Fibroblast of skin of right quadriceps (primary cell): ENCODE measurements around the gene SENP8.

ENCODE experiments used
- DNase-seq: peaks from one replicate; pipeline ENCODE4 v3.0.0-alpha.2; 2013

SENP8 gene

DNA sequence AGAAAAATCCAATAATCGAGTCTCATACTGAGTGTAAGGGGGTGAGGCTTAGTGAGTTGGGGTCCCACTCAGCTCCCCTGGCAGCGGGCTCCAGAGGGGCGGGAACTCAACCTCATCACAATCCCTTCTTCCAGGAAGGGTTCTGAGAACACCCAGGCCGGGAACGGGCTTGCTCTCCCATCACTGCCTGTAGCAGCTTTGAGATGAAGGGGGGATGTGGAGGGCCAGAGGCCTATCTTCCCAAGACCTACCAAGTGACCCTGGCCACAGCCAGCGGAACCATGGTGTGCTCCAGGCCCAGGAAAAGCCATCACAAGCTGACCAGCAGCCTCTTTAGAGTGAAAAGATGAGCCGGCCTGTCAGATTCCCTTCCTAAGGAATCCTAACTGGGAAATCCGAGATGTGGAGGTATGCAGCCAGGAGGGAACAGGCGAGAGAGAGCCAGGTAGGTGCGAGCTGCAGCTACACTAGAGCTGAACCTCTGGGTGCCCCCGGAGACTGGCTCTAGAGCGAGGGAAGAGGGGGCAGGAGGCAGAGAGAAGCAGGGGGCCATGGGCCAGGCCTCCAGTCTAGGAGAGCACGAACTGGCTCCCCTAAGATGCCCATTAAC is 60.9 kb downstream of the SENP8 start:
- no peak for DNase-seq

DNA sequence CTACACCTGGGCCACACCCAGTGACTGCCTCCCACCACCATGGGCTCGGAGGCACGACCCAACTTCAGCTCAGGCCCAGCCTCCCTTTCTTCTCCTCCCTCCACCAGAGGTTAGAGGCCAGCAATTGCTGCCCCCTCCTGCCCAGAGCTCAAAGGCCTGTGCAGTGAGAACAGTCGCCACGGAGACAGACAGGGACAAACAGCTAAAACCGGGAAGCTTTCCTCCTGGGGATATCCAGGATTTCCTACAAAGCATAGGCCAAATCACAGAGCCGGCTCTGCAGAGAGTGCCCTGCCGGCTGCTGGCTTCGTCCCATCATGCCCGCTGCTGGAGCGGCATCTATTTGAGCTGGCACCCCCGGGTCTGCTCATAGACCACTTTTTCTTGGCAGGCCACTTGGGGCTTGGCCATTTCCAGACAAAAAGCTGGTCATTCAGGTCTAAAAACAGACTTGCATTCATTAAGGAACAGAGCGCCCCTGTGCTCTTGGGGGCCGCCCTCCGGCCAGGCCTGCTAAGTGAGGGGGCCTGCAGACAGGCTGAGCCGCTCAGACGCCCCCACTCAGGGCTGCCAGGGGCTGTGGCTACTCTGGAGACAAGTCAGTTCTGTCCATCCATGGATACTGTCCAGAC is 61.9 kb downstream of the SENP8 start:
- no peak for DNase-seq

DNA sequence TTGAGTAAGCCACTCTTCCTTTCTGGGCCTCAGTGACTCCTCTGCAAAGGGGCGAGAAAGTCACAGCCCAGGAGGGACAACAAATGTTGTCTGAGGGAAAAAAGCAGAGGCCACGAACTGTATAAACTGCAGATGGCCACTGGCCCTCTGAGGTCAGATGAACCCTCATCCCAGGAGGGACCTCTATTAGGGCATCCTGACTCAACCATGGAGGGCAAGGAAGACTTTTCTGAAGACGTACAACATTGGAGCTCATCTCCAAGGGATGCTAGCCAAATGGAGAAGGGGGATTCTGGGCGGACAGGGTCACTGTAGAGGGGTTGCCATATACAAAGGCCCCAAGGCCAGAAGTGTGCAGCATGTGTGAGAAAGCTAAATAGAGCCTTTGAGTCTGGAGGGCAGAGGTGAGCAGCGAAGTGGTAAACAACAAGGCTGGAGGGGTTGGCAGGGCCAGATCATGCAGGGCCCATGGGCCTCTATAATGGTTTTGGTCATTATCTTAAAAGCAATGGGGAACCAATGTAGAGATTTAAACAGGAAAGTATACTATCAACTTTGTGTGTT is 62.6 kb downstream of the SENP8 start:
- no peak for DNase-seq

DNA sequence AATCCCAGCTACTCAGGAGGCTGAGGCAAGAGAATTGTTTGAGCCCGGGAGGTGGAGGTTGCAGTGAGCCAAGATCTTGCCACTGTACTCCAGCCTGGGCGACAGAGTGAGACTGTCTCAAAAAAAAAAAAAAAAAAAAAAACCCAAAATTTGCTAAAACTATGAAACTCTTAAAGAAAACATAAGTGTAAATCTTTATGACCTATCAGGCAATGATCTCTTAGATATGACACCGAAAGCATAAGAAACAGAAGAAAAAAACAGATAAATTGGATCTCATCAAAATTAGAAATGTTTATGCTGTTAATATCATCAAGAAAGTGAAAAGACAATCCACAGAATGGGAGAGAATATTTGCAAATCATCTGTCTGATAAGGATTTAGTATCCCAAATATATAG is 64.0 kb downstream of the SENP8 start:
- DNase-seq, result no peak

GRCh38 chr15:72182673-72183072 is 64.5 kb downstream of the SENP8 start:
- no peak for DNase-seq

- DNase-seq, result no peak
Observed at GRCh38 chr15:72183781-72184164, 65.6 kb downstream of the SENP8 start.

GRCh38 chr15:72184165-72184811 is 66.1 kb downstream of the SENP8 start:
- no peak for DNase-seq

DNA sequence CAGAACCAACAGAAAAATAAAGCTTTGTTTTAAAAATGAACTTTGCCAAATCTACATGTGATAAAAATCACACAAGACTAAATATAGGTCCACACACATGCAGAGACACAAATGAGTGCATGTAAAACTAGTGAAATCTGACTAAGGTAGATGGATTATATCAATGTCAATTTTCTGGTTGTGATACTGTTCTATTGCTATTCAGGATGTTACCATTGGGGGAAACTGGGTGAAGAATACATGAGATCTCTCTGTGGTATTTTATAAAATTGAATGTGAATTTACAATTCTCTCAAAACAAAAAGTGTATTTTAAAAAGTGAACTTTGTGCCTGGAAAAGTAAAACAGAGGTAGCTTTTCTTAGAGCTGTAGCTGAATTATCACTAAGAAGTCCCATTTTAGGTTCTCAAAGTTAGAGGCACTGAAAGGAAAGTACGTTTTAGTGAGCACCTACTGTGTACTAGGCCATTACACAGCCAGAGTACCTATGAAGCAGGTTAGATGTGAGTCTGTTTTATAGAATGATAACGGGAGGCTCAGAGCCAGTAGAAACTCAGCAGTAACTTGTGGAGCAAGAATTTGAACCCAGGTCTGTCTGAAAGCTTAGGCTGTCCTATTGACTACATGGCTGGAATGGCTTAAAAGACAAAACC is 71.2 kb downstream of the SENP8 start:
- no peak for DNase-seq

GRCh38 chr15:72192416-72192815 is 74.2 kb downstream of the SENP8 start:
- no peak for DNase-seq
